Measurements from ENCODE around the gene OR10A6. TPM values are rescaled to one million over a fixed set of nuclear protein-coding genes. Genes with fewer than 3 reads are reported as not detected.

OR10A6 gene
- total and polyA plus RNA-seq, 2 donors (not counting 1 experiment from before 2014, with no cell fraction given), result under 0.01 to 0.06 TPM

DNA sequence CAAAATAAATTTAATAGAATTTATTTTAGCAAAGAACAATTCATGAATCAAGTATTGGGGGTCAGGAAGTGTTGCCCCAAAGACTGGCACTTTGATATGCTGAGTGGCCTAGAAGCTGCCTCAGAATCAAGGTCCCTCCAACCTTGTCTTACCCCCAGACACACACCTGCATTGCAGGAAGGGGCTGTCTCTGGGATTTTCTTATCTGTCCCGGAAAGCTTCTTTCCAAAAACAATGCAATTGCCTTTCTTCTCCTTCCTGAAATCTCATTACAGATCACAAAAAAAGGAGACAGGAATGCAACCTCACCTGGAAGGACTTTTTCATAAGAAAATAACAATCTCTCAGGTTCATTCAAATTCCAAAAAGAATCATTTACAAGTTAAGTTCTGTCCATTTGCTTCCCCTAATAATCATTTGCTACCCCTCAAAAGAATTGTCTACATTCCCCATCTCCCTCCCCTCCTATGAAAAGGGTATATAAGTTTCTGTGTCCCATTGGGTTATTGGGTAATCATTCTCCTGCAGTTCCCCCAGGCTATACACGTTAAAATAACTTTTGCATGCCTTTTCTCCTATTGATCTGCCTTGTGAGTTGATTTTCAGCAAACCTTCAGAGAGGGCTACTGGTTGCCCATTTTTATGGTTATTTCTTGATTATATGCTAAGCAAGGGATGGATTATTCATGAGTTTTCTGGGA, 21.3 kb downstream of the OR10A6 start:
- Histone ChIP-seq H3K4me2 (ENCODE audit: extremely low read depth, insufficient read depth, low read length) (no peak overlapping the region), H3K9ac (ENCODE audit: insufficient read depth, low read length) (no peak overlapping the region), H3K4me1 (ENCODE audit: control insufficient read depth, extremely low read depth, insufficient read depth, low read length) (peaks cover 3% of the 10 kb centered on the region), H4K20me1 (ENCODE audit: control insufficient read depth, extremely low read depth, insufficient read depth, low read length) (no peaks in the 10 kb centered on the region), H3K9me3 (ENCODE audit: control insufficient read depth, insufficient read depth, low read depth, low read length) (no peaks in the 10 kb centered on the region), H3K27ac (ENCODE audit: insufficient read depth, low read length) (no peak overlapping the region), H3K27me3 (ENCODE audit: control insufficient read depth, insufficient read depth, low read length) (no peaks in the 10 kb centered on the region), H3K4me3 (replicated peaks in 1 of 4; ENCODE audit: control extremely low read depth in 1 of 4, insufficient read depth in 1 of 4, low read depth in 3 of 4, low read length in 4 of 4) (no peak overlapping the region), H3K36me3 (ENCODE audit: control insufficient read depth, insufficient read depth, low read length) (no peaks in the 10 kb centered on the region), H2AFZ (ENCODE audit: low read length) (no peak overlapping the region), H3K79me2 (ENCODE audit: control insufficient read depth, insufficient read depth, low read length) (no peaks in the 10 kb centered on the region)
- no peak for DNase-seq (ENCODE audit: low read depth in 2 of 2)
- TF ChIP-seq EZH2 (IDR thresholded peaks at IDR 0.05; ENCODE audit: low read length, missing control alignments), result no peak
- no peak for TF ChIP-seq CTCF (conservative IDR thresholded peaks at IDR 0.05 in 1 of 2, IDR thresholded peaks at IDR 0.05 in 1 of 2; ENCODE audit: low read depth in 1 of 2, low read length in 2 of 2)

GRCh38 chr11:7907121-7907520, 23.9 kb downstream of the OR10A6 start:
- no peaks in the 10 kb centered on the region for H4K20me1 ChIP-seq (ENCODE audit: control insufficient read depth, extremely low read depth, insufficient read depth, low read length)
- peaks cover 3% of the 10 kb centered on the region for H3K4me1 ChIP-seq (ENCODE audit: control insufficient read depth, extremely low read depth, insufficient read depth, low read length)
- no peak overlapping the region for H3K4me2 ChIP-seq (ENCODE audit: extremely low read depth, insufficient read depth, low read length)
- H3K27ac ChIP-seq (ENCODE audit: insufficient read depth, low read length), result no peak overlapping the region
- peak in 1 of 2 donors; percentile 64 for DNase-seq (ENCODE audit: low read depth in 2 of 2)
- TF ChIP-seq EZH2 (IDR thresholded peaks at IDR 0.05; ENCODE audit: low read length, missing control alignments), result no peak
- TF ChIP-seq CTCF (conservative IDR thresholded peaks at IDR 0.05 in 1 of 2, IDR thresholded peaks at IDR 0.05 in 1 of 2; ENCODE audit: low read depth in 1 of 2, low read length in 2 of 2), result no peak
- no peaks in the 10 kb centered on the region for H3K9me3 ChIP-seq (ENCODE audit: control insufficient read depth, insufficient read depth, low read depth, low read length)
- H3K4me3 ChIP-seq (replicated peaks in 1 of 4; ENCODE audit: control extremely low read depth in 1 of 4, insufficient read depth in 1 of 4, low read depth in 3 of 4, low read length in 4 of 4), result no peak overlapping the region
- H2AFZ ChIP-seq (ENCODE audit: low read length), result peak overlapping the region; percentile 12
- no peaks in the 10 kb centered on the region for H3K79me2 ChIP-seq (ENCODE audit: control insufficient read depth, insufficient read depth, low read length)
- no peak overlapping the region for H3K9ac ChIP-seq (ENCODE audit: insufficient read depth, low read length)
- no peaks in the 10 kb centered on the region for H3K27me3 ChIP-seq (ENCODE audit: control insufficient read depth, insufficient read depth, low read length)
- no peaks in the 10 kb centered on the region for H3K36me3 ChIP-seq (ENCODE audit: control insufficient read depth, insufficient read depth, low read length)

GRCh38 chr11:7906481-7906880, 24.6 kb downstream of the OR10A6 start:
- Histone ChIP-seq H3K27me3 (ENCODE audit: control insufficient read depth, insufficient read depth, low read length) (no peaks in the 10 kb centered on the region), H3K9ac (ENCODE audit: insufficient read depth, low read length) (no peak overlapping the region), H3K27ac (ENCODE audit: insufficient read depth, low read length) (no peak overlapping the region), H3K36me3 (ENCODE audit: control insufficient read depth, insufficient read depth, low read length) (no peaks in the 10 kb centered on the region), H3K4me1 (ENCODE audit: control insufficient read depth, extremely low read depth, insufficient read depth, low read length) (peaks cover 3% of the 10 kb centered on the region), H4K20me1 (ENCODE audit: control insufficient read depth, extremely low read depth, insufficient read depth, low read length) (no peaks in the 10 kb centered on the region), H3K4me2 (ENCODE audit: extremely low read depth, insufficient read depth, low read length) (no peak overlapping the region), H2AFZ (ENCODE audit: low read length) (no peak overlapping the region), H3K4me3 (replicated peaks in 1 of 4; ENCODE audit: control extremely low read depth in 1 of 4, insufficient read depth in 1 of 4, low read depth in 3 of 4, low read length in 4 of 4) (no peak overlapping the region), H3K79me2 (ENCODE audit: control insufficient read depth, insufficient read depth, low read length) (no peaks in the 10 kb centered on the region), H3K9me3 (ENCODE audit: control insufficient read depth, insufficient read depth, low read depth, low read length) (no peaks in the 10 kb centered on the region)
- no peak for DNase-seq (ENCODE audit: low read depth in 2 of 2)
- TF ChIP-seq EZH2 (IDR thresholded peaks at IDR 0.05; ENCODE audit: low read length, missing control alignments) (no peak), CTCF (conservative IDR thresholded peaks at IDR 0.05 in 1 of 2, IDR thresholded peaks at IDR 0.05 in 1 of 2; ENCODE audit: low read depth in 1 of 2, low read length in 2 of 2) (no peak)

All from fibroblast of lung (primary cell).